NCI-H460 (cell line): Measurements from ENCODE around the gene CLIC4. TPM values are rescaled to one million over a fixed set of nuclear protein-coding genes. Genes with fewer than 3 reads are reported as not detected.
"Not testable (repeated sequence)": the region's sequence is repeated elsewhere in the genome, so short reads cannot be mapped to it uniquely, and the experiment has no call there.

ENCODE experiments used
- DNase-seq: peaks from one replicate; pipeline ENCODE4 v3.0.0-alpha.2; 2016; ENCODE audit warnings: low read depth; ENCODE audit errors: extremely low read depth
- total RNA-seq: library from RNA; depleted of rRNA; stranded (reverse); fragments of >200 nt; shearing (Covaris generic); gene quantifications from 2 replicates; pipeline ENCODE4 v1.2.3, GENCODE V29; 2014

CLIC4 gene
- total RNA-seq, 1 experiment from 2014 or later, result 170 TPM

DNA sequence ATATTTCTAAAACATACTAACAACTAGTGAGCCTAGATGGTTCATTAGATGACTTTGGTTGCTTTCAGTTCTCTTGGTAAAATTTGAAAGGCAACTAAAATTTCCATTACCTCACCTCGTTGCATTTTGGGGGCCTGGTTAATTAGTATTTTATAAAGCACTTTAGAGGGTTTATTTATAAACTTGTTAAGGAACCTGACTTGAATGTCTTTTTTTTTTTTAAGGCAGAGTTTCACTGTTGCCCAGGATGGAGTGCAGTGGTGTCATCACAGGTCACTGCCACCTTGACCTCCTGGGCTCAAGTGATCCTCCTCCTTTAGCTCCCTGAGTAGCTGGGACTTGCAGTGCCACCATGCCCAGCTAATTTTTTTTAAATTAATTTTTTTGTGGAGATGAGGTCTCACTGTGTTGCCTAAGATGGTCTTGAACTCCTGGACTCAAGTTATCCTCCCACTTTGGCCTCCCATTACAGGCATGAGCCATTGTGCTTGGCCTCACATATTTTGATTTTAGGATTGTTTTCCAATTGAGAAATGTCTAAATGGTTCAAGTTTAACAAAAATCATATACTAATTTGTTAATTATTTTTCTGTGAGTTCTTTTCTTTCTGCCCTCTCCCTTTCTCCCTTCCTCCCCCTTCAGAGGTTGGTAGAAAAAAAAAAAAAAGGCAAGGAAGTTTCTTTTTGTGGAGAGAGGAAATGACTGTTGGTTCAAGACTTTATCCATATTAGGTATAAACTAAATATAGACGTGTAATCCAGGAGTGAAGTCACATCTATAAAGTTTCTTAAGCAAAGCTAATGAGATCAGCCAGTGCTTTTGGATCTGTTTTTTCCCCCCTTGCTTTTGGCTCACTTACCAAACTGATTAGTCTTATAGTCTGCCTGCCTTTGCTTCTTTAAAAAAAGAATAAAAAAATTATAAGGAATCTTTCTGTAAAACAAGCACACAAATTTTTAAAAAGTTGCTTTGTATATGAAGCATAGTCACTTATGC, 24.7 kb downstream of the CLIC4 start:
- DNase-seq, result no peak

DNA sequence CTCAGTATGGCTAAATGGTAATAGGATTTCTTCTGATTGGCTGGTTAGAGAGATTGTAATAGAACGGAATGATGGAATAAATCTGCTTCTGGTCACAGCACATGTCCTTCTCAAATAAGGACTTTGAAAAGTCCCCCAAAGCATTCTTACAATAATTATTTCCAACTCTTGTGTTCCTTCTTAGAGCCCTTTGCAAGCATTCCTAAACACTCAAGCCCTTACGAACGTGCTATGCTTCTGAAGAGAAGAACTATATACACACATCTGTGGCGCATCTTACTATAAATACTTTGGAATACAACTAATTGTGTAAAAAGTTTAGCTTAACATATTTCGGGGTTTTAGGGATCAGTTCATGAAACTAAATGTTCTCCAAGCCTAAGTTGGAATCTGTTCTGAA, 25.6 kb downstream of the CLIC4 start:
- no peak for DNase-seq

DNA sequence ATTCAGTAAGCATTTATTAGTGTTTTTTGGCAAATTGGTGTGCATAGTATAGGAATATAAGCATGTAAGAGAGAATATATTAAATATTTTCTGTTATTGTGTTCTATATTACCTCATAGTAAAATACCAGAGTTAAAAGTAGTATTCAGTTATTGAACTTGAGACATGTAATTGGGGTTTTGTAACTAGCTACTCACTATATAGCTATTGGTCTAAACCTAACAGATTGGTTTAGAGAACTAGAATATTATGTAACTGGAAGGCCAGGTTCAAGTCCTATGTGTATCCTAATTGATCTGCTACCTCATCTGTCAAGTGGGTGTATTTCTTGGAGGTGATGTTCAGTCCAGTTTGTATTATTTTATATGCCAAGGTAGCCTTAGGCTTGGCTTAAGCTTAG, 26.3 kb downstream of the CLIC4 start:
- no peak for DNase-seq

DNA sequence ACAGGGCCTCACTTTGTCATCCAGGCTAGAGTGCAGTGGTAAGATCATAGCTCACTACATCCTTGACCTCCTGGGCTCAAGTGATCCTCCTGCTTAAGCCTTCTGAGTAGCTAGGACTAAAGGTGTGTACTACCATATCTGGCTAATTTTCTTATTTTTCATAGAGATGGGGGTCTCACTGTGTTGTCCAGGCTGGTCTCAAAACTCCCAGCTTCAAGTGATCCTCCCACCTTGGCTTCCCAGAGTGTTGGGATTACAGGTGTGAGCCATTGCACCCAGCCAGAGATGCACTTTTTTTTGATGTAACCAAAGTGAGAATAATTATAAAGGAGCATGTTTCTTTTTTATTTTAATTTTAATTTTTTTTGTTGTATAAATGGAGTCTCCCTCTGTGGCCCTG, 28.4 kb downstream of the CLIC4 start:
- no peak for DNase-seq

DNA sequence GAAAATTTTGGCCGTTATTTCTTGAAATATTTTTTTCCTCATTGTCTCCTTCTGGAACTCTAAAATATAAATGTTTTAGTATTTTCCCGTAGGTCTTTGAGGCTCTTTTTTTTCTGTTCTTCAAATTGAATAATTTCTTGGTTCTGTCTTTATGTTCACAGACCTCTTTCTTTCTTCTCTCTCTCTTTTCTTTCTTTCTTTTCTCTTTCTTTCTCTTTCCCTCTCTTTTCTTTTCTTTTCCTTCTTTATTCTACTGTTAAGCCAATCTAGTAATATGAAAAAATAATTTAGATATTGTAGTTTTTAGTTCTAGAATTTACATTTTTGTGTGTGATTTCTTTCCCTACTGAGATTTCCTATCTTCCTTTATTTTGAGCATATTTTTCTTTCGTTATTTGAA, 30.1 kb downstream of the CLIC4 start:
- DNase-seq, result no peak

DNA sequence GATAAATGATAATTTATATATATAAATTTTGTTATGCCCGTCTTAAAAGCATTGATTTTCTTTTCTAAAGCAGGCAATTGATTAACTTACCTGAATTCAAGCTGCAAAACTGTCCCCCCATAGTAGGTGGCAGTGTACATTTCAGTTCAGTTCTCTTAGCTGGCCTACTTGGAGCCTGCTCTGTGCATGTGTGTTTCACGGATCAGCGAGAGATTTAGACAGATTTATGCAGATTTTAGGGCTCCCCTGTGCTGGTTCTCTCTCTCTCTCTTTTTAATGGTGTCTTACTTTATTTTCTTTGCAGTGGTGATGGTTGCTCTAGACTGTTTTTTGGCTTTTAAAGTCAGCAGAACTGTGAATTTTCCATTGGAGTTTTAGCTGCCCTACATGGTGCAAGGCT, 30.7 kb downstream of the CLIC4 start:
- no peak for DNase-seq

DNA sequence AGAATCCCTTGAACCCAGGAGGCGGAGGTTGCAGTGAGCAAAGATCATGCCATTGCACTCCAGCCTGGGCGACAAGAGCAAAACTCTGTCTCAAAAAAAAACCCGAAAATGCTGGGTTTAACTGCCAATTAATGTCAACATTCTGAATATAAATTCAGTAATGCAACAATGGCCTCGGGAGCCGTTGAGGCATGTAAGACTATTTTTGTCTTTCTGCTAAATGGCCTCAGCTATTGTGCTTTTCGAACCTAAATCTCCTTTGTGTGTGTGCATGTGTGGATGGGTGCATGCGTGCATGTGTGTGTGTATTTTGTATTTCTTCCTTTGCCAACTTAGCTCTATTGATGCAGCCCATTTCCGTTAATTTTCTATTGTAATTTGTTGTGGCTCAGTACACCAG, 31.6 kb downstream of the CLIC4 start:
- DNase-seq, result no peak

DNA sequence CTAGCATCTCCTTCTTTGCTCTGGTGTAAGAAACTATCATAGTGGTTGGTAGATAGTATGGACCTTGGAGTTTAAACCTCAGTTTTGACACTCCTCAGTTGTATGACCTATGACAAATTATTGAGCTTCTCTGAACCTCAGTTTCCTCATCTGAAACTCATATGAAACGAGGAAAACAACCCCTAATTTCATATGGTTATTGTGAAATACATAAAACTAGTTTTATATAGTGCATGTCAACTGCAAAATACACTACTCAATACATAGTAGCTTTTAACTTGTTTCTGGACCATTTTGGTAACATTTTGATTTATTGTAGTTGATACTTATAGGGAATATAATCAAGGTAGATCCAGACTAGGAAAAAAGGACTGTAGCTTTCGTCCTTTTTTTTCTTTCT, 32.9 kb downstream of the CLIC4 start:
- no peak for DNase-seq

DNA sequence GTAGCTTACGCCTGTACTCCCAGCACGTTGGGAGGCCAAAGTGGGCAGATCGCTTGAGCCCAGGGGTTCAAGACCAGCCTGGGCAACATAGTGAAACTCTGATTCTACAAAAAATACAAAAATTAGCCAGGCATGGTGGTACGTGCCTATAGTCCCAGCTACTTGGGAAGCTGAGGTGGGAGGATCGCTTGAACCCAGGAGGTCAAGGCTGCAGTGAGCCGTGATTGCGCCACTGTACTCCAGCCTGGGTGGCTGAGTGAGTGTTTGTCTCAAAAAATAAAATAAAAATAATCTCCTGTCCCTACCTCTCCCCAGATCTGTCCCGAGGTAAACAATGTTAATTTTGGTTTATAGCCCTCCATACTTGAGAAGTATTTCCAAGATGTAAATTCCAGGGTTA, 34.0 kb downstream of the CLIC4 start:
- not testable (repeated sequence) for DNase-seq

DNA sequence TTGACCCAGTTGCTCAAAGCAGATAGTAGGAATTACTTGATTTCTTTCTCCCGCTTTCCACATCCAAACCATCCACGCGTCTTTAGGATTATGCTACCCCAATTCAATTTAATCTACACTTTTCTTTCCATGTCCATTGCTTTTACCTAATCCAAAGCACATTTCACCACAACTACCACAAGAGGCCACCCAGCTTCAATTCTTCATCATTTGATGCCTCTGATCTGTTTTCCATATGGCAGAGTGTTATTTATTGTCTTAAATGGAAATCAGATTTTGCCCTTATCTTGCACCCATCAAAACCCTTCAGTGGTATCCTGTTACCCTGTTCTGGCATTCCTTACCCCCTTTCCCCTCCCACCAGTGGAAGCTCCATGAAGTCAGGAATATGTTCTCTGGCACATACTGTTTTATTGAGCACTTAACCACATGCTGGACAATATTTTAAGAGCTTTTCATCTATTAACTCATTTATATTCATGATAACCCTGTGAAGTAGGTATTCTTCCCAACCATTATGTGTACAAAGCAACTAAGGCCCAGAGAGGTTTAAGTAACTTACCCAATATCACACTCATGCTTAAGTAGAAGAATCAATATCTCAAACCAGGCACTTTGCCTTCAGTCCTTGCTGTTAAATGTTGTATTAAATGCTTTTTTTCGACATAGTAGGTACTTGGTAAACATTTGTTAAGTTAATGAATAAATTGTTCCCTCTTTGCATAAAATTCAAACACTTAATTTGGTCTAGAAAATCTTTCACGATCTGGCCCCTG, 34.6 kb downstream of the CLIC4 start:
- DNase-seq, result no peak

DNA sequence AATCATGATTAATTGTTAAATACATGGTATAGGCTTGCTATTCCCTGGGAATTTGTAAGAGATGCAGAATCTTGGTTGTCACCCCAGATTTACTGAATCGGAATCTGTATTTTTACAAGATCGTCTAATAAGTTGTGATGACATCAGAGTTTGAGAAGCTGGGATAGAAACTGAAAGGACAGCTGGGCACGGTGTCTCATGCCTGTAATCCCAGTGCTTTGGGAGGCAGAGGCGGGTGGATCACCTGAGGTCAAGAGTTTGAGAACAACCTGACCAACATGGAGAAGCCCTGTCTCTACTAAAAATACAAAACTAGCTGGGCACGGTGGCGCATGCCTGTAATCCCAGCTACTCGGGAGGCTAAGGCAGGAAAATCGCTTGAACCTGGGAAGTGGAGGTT, 35.4 kb downstream of the CLIC4 start:
- DNase-seq, result not testable (repeated sequence)

DNA sequence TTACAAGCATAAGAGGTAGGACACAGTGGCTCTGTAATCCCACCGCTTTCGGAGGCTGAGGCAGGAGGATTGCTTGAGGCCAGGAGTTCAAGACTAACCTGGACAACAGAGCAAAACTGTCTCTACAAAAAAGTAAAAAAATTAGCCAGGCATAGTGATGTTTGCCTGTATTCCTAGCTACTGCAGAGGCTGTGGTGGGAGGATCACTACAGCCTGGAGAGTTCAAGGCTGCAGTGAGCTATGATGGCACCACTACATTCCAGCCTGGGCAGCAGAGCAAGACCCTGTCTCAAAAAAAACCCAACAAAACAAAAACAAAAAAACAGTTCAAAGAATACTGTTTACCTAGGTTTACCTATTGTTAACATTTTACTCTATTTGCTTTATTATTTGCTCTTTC, 37.4 kb downstream of the CLIC4 start:
- no peak for DNase-seq

DNA sequence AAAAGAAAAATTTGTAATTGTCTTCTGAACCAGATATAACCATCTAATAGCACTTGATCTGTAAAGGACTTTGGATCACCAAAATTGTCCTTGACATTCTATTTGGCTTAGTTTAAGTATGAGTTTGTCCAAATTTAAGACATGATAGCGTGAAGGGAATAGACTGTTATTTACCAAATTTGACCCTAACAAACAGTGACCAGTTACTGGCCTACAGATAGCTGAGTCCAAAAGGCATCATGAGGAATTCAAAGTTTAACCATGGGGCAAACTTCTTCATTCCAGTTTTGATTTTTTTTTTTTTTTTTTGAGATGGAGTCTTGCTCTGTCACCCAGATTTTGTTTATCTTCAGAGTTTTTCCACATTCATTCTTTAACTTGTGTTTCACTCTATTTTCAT, 38.5 kb downstream of the CLIC4 start:
- no peak for DNase-seq

DNA sequence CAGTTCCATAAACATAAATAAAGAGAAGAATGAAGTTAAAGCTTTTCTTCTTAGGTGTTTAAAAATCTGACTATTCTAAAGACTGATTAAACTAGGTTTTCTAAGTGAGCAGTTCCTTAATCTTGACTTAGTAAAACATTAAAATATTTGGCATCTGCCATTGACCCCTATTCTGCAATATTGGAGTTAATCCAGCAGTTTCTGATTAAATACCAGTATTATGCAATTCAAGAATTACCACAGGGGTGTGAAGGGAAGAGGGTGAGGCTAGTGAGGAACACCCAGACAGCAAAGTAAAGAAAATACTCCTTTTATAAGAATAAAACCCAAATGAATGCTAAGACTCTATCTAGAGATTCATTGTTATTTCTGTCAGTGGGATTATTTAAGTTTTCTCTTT, 40.9 kb downstream of the CLIC4 start:
- DNase-seq, result peak; percentile 37

DNA sequence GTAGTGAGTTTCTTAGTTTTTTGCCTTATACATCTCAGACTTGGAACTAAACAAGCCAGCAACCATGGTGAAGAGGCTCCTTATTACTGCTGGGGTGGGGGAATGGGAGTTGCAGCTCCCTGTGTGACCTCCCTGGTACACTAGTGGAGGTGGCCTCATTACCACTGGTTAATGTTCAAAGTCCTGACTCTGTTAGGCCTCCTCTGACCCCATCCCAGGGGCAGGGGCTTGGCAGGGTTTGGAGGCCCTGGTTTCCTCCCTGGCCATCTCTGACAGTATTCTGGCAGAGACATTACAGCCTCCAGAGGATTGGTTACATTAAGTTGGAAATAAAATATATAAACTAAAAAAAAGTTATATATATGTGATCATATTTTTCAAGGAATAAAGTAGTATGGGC, 45.2 kb downstream of the CLIC4 start:
- DNase-seq, result no peak

DNA sequence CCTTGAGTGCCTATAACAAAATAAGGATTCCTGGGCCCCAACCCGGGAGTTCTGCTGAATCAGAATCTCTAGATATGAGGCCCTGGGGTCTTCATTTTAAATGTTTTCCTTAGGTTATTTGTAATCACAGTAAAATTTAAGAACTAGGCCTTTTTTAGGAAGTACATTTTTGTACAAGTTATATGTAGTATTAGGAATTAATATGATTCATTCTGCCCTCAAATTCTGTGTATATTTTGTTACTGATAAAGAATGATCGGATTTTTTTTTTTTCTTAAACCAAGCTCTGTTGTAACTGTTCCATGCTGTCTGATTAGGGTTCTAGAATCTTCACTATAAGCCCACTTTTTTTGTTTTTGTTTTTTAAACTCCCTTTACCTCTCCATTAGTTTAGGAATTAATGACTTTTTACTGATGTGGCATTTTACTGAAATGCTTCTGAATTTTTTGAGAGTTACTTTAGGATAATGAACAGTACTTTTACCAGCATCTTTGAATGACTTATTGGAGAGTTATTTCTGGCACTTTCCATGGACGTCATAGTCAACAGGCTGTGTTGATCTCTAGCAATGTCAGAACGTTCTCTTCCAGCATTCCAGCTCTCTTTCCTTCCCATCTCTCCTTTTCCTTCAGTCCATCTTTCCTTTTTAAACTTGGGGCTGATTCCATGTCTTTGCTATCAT, 48.3 kb downstream of the CLIC4 start:
- peak; percentile 45 for DNase-seq

DNA sequence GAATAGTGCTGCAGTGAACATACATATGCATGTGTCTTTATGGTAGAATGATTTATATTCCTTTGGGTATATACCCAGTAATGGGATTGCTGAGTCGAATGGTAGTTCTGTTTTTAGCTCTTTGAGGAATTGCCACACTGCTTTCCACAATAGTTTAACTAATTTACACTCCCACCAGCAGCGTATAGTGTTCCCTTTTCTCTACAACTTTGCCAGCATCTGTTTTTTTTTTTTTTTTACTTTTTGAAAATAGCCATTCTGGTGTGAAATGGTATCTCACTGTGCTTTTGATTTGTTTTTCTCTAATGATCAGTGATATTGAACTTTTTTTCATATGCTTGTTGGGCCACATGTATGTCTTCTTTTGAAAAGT, 48.9 kb downstream of the CLIC4 start:
- not testable (repeated sequence) for DNase-seq

DNA sequence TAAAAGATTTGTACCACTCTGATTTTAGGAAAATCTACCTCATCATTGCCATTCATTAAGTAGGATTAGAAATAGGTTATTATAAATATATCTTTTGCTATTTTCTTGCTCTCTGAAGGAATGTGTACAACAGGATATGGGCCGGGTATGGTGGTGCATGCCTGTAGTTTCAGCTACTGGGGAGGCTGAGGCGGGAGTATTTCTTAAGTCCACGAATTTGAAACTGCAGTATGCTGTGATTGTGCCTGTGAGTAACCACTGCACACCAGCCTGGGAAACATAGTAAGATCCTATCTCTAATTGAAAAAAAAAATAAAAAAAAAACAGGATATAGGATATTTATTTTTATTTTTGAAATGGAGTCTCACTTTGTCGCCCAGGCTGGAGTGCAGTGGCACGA, 50.0 kb downstream of the CLIC4 start:
- no peak for DNase-seq

DNA sequence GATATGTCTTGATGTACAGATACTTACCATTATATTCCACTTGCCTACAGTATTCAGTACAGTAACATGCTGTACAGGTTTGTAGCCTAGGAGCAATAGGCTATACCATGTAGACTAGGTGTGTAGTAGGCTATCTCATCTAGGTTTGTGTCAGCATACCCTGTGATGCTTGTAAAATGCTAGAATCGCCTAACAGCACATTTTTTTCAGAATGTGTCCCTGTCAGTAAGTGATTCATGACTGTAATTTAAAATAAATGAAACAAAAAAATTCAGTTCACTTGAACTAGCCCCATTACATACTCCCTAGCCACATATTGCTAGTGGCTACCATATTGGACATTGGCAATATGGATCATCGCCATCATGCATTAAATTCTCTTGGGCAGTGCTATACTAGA, 51.3 kb downstream of the CLIC4 start:
- no peak for DNase-seq

DNA sequence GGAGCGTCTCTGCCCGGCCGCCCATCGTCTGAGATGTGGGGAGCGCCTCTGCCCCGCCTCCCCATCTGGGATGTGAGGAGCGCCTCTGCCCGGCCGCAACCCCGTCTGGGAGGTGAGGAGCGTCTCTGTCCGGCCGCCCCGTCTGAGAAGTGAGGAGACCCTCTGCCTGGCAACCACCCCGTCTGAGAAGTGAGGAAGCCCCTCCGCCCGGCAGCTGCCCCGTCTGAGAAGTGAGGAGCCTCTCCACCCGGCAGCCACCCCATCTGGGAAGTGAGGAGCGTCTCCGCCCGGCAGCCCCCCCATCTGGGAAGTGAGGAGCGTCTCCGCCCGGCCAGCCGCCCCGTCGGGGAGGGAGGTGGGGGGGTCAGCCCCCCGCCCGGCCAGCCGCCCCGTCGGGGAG, 54.0 kb downstream of the CLIC4 start:
- not testable (repeated sequence) for DNase-seq

DNA sequence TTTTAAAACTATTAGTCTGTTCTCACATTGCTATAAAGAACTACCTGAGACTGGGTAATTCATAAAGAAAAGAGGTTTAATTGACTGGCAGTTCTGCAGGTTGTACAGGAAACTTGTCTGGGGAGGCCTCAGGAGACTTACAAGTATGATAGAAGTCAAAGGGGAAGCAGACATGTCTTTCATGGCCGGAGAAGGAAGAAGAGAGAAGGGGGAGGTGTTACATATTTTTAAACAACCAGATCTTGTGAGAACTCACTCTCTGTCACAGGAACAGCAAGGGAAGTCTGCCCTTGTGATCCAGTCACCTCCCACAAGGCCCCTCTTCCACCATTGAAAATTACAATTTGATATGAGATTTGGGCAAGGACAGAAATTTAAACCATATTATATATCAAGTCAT, 55.9 kb downstream of the CLIC4 start:
- no peak for DNase-seq
